Measurements from ENCODE around the gene ZSWIM8.

ZSWIM8 gene

DNA sequence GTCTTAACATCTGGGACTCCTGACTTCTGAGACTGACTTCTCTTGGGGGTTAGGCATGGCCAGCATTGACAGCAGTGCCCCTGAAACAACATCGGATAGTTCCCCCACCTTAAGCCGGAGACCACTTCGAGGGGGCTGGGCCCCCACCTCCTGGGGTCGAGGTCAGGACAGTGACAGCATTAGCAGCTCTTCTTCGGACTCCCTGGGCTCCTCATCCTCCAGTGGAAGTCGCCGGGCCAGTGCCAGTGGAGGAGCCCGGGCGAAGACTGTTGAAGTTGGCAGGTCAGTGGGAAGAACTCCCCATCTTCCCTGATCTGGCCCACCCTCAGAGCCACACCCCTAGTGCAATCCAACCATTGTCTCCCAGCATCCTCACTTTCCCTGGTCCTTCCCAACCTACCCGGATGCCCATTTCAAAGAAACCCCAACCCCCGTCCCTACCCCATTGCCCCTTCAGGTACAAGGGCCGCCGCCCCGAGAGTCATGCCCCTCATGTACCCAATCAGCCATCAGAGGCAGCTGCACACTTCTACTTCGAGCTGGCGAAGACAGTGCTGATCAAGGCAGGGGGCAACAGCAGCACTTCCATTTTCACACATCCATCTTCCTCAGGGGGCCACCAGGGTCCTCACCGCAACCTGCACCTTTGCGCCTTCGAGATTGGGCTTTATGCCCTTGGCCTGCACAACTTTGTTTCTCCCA lies 12.1 kb downstream of the ZSWIM8 start:
- DNase-seq = no peak

DNA sequence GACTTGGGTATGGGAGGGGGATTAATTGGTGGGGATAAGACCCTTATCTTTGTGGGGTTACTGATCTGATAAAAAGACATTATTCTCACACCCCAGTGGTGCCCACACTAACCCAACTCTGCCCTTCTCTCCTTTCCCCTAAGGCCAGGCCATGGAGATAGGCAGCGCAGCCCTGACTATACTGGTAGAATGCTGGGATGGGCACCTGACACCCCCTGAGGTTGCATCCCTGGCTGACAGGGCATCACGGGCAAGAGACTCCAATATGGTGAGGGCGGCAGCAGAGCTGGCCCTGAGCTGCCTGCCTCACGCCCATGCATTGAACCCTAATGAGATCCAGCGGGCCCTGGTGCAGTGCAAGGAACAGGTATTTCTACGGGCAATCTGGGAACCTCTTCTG lies 12.7 kb downstream of the ZSWIM8 start:
- DNase-seq = no peak

DNA sequence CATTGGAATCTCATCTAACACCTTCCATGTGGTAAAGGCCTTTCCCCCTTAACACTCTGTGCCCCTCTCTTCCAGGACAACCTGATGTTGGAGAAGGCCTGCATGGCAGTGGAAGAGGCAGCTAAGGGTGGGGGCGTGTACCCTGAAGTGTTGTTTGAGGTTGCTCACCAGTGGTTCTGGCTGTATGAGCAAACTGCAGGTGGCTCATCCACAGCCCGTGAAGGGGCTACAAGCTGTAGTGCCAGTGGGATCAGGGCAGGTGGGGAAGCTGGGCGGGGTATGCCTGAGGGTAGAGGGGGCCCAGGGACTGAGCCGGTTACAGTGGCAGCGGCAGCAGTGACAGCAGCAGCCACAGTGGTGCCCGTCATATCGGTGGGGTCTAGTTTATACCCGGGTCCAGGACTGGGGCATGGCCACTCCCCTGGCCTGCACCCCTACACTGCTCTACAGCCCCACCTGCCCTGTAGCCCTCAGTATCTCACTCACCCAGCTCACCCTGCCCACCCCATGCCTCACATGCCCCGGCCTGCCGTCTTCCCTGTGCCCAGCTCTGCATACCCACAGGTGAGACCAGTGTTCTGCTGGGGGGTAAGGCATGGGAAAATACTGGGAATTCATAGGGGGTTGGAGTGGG lies 13.6 kb downstream of the ZSWIM8 start:
- DNase-seq = no peak

DNA sequence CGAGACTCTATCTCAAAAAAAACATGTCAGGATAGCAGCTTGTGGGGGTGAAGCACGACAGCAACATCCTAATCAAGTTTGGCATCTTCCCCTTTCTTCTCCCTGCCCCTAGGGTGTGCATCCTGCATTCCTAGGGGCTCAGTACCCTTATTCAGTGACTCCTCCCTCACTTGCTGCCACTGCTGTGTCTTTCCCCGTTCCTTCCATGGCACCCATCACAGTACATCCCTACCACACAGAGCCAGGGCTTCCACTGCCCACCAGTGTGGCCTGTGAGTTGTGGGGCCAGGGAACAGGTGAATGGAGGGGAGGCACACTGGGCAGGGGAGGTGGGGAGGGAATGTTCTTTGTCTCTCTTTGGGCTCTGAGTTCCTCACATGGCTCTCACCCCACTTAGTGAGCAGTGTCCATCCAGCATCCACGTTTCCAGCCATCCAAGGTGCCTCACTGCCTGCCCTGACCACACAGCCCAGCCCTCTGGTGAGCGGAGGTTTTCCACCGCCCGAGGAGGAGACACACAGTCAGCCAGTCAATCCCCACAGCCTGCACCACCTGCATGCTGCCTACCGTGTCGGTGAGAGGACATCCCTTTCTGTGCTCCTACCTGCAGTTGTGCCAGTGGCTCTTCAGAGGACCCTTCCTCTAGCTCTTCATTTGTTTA lies 14.6 kb downstream of the ZSWIM8 start:
- no peak for DNase-seq

DNA sequence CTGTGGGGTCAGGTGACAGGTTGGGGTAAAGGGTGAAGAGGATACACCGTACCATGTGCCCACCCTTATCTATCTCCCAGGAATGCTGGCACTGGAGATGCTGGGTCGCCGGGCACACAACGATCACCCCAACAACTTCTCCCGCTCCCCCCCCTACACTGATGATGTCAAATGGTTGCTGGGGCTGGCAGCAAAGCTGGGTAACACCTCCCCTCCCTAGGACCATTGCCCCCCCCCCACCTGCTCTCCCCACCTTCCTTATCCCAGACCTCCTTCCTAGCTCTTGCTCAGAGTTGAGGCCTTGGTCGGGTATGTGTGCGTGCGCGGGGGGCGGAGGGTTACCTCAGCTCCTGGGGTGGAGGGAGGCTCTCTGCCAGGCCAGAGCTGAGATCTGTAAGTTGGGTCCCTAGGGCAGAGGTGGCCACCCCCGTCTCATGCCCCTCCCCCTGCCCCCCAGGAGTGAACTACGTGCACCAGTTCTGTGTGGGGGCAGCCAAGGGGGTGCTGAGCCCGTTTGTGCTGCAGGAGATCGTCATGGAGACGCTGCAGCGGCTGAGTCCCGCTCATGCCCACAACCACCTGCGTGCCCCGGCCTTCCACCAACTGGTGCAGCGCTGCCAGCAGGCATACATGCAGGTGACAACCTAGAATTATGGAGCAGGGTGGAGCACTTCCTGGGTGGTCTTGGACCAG lies 15.3 kb downstream of the ZSWIM8 start:
- no peak for DNase-seq

DNA sequence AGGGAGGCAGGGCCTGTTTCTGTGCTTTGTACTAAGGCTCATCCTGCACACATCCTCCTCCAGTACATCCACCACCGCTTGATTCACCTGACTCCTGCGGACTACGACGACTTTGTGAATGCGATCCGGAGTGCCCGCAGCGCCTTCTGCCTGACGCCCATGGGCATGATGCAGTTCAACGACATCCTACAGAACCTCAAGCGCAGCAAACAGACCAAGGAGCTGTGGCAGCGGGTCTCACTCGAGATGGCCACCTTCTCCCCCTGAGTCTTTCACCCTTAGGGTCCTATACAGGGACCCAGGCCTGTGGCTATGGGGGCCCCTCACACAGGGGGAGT lies 15.8 kb downstream of the ZSWIM8 start:
- DNase-seq = no peak

DNA sequence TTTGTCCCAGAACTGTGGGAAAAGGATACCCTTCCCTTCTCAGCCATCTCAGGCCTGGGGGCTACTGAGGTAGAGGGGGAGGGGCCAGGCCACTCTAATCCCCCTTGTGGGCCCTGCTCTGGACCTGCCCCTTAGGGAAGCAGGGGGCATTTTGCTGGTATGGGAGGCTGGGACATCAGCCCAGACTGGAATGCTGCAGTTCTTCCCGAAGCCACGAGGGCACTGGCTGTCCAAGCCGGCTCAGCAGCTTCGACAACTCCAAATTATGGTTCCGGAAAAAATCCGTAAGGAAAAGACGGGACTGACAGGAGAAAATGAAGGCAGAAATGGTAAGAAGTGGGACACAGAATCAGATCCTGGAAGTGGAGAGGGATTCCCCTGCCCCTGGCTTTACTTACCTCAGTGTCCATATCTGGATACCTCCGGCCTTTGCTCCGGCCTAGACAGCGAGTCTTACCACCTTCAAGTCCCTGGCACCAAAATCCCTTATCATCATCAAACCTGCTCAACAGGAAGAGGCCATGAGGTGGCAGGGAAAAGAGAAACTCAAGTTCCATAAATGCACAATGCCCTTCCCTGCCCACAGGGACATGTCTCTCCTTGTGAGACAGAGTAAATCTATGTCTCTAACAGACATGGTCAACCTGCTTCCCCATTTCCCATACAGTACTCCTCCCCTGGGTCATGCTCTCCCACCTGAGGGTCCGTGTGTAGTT lies 17.0 kb downstream of the ZSWIM8 start:
- DNase-seq = no peak

DNA sequence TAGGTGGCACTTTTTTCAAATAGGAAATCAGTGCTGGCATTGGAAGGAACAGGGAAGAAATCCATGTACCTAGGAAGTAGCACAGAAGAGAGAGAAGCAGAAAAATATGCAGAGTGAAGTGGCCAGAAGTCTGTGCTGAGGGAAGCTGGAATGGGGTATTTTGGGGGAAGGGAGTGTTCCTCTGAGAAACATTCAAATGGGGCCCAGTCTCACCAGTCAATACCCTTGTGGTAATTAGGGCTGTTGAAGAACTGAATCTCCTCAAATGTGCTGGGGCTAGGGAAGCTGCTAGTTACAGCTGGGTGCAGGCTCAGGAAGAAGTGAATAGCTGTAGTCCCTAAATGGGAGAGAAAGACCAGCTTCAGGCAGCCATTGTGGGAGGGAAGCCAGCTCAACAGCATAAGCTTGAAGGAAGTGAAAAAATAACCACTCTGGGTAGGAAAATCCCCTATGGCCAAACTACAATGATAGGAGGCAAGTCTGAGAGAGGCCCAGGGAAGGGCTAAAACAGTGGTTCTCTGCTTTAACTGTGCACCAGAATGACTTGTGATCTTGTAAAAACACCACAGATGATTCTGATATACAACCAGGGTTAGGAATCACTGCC lies 18.4 kb downstream of the ZSWIM8 start:
- no peak for DNase-seq

DNA sequence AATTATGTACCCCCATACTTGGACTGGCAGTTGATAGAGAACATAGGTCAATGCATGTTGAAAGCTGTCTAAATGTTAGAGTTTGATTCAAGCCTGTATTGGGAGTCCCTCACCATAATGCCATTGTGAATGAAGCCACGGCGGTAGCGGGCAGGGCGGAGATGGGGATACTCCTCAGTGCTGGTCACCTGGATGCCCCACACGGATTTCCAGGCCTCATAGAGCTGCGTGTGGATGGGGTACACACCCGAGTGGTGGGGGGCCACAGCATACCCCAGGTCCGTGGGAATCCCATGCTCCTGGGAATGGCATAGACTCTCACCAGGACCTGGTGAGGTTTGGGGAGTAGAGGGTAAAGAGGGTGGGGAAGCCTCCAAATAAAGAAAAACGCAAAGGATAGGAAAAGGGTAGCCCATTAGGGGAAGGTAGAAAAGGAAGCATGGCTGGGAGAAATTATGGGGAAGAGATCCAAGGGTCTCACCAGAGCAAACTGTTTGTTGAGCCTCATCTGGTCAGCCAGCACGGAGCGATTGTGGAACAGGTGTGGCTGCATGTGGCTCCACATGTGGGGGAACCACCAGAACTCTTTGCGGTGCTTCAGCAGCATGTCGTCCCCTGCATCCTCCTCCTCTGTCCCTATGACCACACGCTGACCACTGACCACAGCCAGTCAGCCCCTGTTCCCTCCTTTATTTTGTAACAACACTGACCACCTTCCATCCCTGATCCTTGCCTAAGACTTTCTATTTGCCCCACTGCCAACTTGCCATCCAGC lies 21.0 kb downstream of the ZSWIM8 start:
- no peak for DNase-seq

DNA sequence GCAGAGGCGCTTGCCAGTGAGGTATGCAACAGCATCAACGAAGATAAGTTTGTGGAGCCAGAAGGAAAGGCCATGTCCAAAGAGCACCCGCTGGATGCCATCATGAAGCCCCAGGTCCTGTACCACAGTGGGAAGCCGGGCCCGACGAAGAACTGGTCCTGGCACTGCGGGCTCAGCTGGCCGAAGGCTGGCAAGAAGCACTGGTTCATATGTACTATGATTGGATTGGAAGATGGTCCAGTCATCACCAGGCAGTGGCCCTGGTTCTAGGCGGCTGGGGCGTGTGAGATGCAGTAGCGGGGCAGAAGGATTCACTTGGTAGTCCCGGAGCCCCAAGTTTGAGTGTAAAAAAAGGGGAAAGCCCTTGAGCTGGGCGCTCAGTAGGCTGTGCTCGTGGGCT lies 22.1 kb downstream of the ZSWIM8 start:
- no peak for DNase-seq

DNA sequence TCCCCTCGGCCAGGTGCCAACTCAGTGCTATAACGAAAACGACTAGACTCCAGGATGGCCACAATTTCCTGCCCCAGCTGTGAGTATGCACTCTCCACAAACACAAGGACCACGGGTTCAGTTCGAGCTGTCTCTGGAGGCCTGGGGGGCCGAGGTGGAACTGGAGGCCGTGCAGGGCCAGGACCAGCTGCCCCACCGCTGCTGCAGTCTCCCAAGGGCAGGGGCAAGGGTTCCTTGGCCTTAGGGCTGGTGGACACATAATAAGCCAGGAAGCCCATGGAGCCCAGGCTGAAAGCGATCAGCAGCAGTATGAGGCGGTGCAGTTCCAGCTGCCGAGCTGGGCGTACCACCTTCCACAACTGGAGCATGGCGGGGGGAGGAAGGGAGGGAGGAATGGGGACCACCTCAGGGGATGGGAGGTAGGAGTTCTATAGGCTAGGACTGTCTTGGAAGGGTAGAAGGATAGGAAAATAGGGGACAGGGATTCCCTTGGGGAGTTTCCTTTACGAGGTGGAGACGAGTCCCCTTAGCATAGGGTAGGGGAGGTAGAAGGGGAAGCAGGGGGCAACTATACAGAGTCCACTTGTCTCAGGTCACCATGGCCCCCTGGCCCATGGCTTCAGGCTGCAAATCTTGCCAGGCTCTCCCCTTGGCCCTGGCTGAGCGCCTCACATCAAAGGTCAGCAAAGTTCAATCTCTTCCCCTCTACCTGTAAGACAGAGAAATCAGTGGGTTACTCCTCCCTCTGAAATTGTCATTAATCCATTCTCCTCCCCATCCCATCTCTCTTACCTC lies 22.8 kb downstream of the ZSWIM8 start:
- no peak for DNase-seq

DNA sequence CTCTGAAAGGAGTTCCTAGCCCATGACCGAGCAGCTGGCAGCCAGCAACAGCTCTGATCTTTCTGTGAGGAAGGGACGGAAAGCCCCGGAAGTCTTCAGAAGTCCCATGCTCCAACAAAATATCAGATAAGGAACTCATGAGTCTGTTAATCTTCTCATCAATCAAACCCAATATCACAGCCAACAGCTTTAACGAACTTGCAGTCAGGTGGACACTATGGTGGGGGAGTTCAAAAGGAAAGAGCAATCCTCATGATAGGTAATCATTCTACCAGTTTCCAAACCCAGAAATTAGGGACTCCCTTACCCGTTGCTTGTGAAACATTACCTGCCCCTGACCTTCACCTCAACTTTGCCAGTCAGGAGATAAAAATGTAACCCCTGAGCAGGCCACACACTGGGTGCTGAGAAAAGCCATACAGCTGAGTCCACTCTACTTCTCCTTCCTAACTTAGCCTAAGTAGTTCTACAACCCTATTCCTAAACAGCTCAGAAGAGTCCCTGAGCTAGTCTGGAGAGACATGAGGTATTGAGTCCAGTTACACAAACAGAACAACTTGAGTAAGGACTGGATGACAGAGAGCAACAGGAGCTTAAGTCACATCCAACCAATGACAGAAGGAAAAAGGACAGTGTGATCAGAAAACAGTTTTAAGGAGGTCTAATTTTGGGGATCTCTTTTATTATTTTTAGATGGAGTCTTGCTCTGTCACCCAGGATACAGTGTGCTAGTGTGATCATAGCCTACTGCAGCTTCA lies 23.8 kb downstream of the ZSWIM8 start:
- DNase-seq = no peak

DNA sequence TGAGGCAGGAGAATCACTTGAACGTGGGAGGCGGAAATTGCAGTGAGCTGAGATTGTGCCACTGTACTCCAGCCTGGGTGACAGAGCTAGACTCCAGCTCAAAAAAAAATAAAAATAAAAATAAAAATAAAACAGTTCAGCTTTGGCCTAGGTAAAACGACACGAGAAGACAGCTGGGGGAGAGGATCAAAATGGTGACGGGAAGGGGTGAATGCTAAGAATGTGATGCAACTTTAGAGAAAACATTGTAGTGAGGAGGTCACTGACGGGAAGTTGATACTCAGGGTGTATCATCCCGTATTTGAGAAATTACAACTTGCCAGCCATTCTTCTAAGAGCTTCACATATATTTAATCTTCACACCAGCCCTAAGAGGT lies 24.9 kb downstream of the ZSWIM8 start:
- no peak for DNase-seq

DNA sequence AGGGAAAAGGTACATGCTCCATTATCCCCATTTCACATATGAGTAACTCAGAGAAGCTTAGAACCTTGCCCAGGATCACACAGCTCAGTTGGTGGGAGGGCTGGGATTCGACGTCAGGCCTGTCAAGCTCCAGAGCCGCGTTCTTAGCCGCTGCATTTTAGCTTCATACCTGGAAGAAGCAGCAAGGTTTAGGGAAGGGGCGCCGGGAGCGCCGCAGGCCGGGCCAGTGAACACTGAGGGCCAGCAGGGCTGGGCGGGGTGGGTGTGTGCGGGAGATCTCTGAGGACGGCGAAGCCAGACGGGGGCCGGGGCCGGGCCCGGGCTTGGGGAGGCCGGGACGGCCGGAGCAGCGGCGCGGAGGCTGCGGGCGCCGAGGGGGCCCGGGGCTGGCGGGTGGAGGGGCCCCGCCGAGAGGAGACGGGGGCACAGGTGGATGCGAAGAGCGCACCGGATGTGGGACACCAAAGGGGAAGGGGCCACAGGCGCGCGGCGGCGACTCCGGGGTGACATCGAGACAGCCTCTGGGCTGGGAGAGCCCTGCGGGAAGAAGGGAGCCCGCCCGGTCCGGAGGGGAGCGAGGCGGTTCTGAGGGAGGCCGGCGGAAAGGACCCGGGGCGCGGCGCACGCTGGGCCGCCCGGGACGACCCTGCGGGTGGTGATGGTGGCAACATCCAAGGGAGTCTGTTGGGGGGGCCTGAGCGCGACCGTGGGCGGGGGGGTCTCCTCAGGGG lies 25.5 kb downstream of the ZSWIM8 start:
- DNase-seq = peak; percentile 52

DNA sequence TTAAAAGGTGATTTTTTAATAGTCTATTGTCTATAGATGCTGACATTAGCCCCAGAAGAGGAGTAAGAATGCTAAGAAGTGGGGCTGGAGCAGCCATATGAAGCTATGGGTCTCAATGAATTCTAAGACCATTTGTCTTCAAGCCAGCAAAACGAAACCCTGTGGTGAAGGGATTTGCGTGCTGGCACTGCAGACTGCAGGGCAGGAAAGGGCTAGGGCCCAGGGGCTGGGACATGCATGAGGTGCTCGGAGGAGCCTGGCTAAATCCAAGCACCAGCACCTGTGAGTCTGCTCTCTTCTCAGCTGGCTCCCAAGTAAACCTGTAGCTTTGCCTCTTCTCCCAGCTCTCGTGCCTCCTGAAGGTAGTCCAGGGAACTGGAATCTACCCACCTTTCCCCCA lies 27.3 kb downstream of the ZSWIM8 start:
- no peak for DNase-seq

DNA sequence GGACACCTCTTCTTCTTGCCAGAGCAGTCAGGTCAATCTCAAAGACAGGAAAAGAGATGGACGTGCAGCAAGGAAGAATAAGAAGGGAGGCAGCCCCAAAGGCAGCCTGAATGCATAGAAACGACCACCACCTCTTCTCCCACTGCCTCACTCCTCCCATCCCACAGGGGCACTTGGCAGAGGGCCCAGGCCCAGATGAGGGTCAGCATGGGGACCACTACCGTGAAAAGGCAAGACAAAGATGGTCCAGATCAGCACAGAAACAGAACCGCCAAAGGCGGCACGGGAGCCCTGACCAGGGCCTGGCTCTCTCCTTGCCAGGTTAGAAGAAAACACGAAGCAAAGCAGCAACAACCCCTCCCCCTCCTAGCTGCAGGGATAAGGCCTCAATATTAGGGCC lies 27.9 kb downstream of the ZSWIM8 start:
- no peak for DNase-seq

DNA sequence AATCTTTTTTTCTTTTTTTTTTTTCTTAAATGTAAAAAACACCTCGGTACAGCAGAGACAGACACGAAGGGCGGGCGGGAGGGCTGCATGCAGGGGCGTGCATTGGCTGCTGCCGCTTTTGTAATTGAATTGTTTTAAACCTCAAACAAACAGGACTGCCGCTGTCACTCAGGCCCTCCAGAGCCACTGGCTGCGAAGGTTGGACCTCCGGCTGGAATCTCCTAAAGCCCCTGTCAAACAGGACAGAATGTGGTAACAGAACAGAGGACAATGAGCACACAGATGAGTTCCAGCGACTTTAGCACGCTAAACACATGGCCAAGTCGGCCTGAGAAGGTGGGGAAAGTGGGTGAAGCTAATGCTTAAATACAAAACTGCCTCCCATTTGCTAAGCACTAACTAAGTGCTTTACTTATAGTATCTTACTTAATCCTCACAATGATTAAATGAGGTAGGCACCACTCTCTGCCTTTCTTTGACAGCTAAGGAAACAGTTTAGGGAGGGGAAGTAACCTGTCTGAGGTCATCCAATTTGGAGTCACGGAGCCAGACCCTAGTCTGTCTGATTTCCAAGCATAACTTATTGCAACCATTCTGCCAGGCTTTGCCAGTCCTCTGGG lies 29.0 kb downstream of the ZSWIM8 start:
- no peak for DNase-seq

DNA sequence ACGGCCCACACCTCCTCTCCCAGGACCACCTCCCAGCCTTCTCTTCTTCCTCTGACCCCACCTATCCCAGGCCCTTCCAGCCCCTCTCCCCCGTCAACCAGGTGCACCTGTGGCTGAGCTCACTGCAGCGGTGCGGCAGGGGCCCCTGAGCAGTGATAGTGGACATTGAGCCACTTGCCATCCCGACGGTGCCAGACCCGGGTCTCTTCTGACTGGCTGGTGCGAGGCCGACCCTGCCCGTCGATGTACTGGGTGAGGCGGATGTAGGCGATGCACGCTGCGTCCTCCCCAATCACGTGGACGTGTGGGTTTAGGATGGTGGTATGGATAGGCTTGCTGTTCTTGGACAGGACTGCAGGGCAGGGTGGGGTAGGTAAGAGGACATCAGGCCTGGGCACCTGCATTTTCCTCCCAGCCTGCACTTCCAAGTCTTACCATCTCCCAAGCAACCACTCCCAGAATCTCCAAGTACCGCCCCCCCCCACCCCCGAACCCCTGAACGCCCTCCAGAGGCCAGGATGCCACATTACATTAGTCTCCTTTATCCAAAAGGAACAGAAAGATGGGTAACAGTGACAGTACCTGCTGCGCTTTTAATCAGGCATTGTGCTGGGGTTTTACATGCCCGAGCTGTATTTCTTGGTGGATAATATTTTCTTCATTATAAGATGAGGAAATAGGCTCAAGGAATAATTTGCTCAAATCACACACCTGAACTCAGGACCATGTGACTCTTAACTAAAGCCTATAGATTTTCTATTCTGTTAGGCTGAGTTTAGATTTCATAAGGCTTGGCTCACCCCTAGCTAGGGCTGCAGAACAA lies 29.7 kb downstream of the ZSWIM8 start:
- no peak for DNase-seq

DNA sequence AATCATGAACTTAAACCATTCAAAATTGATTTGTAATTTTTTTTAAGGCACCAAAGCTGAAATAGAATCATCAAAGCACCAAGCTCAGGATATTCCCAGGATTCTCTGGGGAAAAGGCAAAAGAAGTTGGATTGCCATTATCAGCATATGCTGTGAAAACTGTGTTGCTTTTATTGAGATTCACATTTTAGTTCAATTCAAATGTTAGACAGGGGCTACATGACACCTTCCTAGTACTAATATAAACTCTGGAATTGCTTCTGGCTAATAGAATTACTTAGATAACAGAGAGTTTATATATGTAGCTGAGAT lies 30.3 kb downstream of the ZSWIM8 start:
- DNase-seq = no peak
